C4-2B (cell line): ENCODE data around the gene NTNG2.

Experiments
- CTCF ChIP-seq: fragments of 450-650 bp; conservative IDR thresholded peaks from 2 replicates; pipeline ENCODE4 v1.5.1; 2017; ENCODE audit warnings: mild to moderate bottlenecking
- ZFX ChIP-seq: fragments of 450-650 bp; IDR thresholded peaks from 2 replicates; pipeline ENCODE4 v1.6.1; 2017

- TF ChIP-seq CTCF (no peak; the same call in 1 of the 2 replicates), ZFX (no peak)
Measured at GRCh38 chr9:132163876-132164603, 2.2 kb downstream of the NTNG2 start.
